Kidney epithelial cell (primary cell): ENCODE measurements around the gene SYNGR3. TPM values are rescaled to one million over a fixed set of nuclear protein-coding genes. Genes with fewer than 3 reads are reported as not detected.

ENCODE experiments used
- DNase-seq: peaks from one replicate; pipeline ENCODE4 v3.0.0-alpha.2; 2010; ENCODE audit warnings: low read depth
- H3K27me3 ChIP-seq: 2 replicates; pipeline ENCODE4 v1.6.0; 2011; ENCODE audit warnings: low read length; ENCODE audit not compliant: control insufficient read depth, insufficient read depth
- H3K36me3 ChIP-seq: 2 replicates; pipeline ENCODE4 v1.5.1; 2011; ENCODE audit warnings: low read length; ENCODE audit not compliant: control insufficient read depth, insufficient read depth
- H3K4me3 ChIP-seq: 2 replicates; pipeline ENCODE4 v1.5.1; 2011; ENCODE audit warnings: low read depth, mild to moderate bottlenecking, control low read depth, low read length
- CTCF ChIP-seq: IDR thresholded peaks from 2 replicates; pipeline ENCODE4 v1.5.1; 2011; ENCODE audit warnings: mild to moderate bottlenecking, moderate library complexity, low read length, control low read depth, inconsistent platforms; ENCODE audit not compliant: insufficient read depth, poor library complexity, severe bottlenecking
- total RNA-seq: library from RNA; depleted of rRNA; stranded (reverse); fragments of >200 nt; gene quantifications from 2 replicates; pipeline ENCODE4 v1.2.3, GENCODE V29; 2015

The SYNGR3 gene
- total RNA-seq: 11.3 and 20.1 TPM in 2 replicates

GRCh38 chr16:1989209-1990100 lies at the start of gene SYNGR3:
TSS of gene SYNGR3 (plus strand) at chr16:1989970. CDS start at chr16:1990103, 133 bp downstream.
- DNase-seq: no peak
- H3K36me3 ChIP-seq: peaks cover 5% of the 10 kb centered on the region
- H3K27me3 ChIP-seq: peaks cover 29% of the 10 kb centered on the region
- peak within 1 kb of the TSS; percentile 31 for H3K4me3 ChIP-seq
- no peak for TF ChIP-seq CTCF

GRCh38 chr16:1940273-1941161 lies 49.3 kb upstream of the SYNGR3 start:
- no peaks in the 10 kb centered on the region for H3K27me3 ChIP-seq
- no peak overlapping the region for H3K4me3 ChIP-seq
- H3K36me3 ChIP-seq: peaks cover 2% of the 10 kb centered on the region
- no peak for TF ChIP-seq CTCF
- DNase-seq: no peak

GRCh38 chr16:1941162-1942046 lies 48.4 kb upstream of the SYNGR3 start:
- H3K27me3 ChIP-seq: no peaks in the 10 kb centered on the region
- TF ChIP-seq CTCF: peak; percentile 32
- no peak for DNase-seq
- peaks cover 2% of the 10 kb centered on the region for H3K36me3 ChIP-seq
- no peak overlapping the region for H3K4me3 ChIP-seq

- no peak for DNase-seq
- peaks cover 2% of the 10 kb centered on the region for H3K27me3 ChIP-seq
- no peak for TF ChIP-seq CTCF
- peaks cover 2% of the 10 kb centered on the region for H3K36me3 ChIP-seq
- H3K4me3 ChIP-seq: peak overlapping the region; percentile 76
Measured at GRCh38 chr16:1942047-1942809, 47.5 kb upstream of the SYNGR3 start.
